GM23338 (cell line): ENCODE data around the gene SHISAL1. TPM values are rescaled to one million over a fixed set of nuclear protein-coding genes. Genes with fewer than 3 reads are reported as not detected.

ENCODE experiments used
- ATAC-seq: fragments of 200-7000 bp; cut with Tn5 transposase; 3 replicates; pipeline ENCODE4 v1.9.1; 2020
- DNase-seq: peaks from one replicate; pipeline ENCODE4 v3.0.0-alpha.2; 2015; ENCODE audit warnings: low spot score
- H2AFZ ChIP-seq: fragments of 200-600 bp; sonication (generic); 2 replicates; pipeline ENCODE4 v1.8.0; 2016; ENCODE audit warnings: antibody characterized with exemption, mild to moderate bottlenecking, moderate library complexity
- H3F3A ChIP-seq: fragments of 200-600 bp; sonication (generic); replicated peaks from 2 replicates; pipeline ENCODE4 v1.8.0; 2017; ENCODE audit warnings: antibody characterized with exemption, mixed run types, low read depth
- H3K27ac ChIP-seq: fragments of 200-600 bp; sonication (generic); 2 replicates; pipeline ENCODE4 v1.6.1; 2016; ENCODE audit warnings: low read depth
- H3K27me3 ChIP-seq: fragments of 200-600 bp; sonication (generic); 2 replicates; pipeline ENCODE4 v1.8.0; 2016; ENCODE audit warnings: mild to moderate bottlenecking, mixed run types, moderate library complexity; ENCODE audit not compliant: insufficient read depth
- H3K36me3 ChIP-seq: fragments of 200-600 bp; sonication (generic); 2 replicates; pipeline ENCODE4 v1.8.0; 2016; ENCODE audit warnings: mild to moderate bottlenecking; ENCODE audit not compliant: insufficient read depth
- H3K4me1 ChIP-seq: fragments of 200-600 bp; sonication (generic); 2 replicates; pipeline ENCODE4 v1.8.0; 2016; ENCODE audit warnings: mild to moderate bottlenecking, moderate library complexity; ENCODE audit not compliant: insufficient read depth
- H3K4me2 ChIP-seq: fragments of 200-600 bp; sonication (generic); 2 replicates; pipeline ENCODE4 v1.7.1; 2017; ENCODE audit warnings: mixed run types
- H3K4me3 ChIP-seq: fragments of 200-600 bp; sonication (generic); 2 replicates; pipeline ENCODE4 v1.6.1; 2016; ENCODE audit warnings: mixed run types
- H3K79me2 ChIP-seq: fragments of 200-600 bp; sonication (generic); replicated peaks from 2 replicates; pipeline ENCODE4 v1.8.0; 2017; ENCODE audit warnings: mild to moderate bottlenecking; ENCODE audit not compliant: insufficient read depth
- H3K9me2 ChIP-seq: fragments of 200-600 bp; sonication (generic); 2 replicates; pipeline ENCODE4 v1.8.0; 2017; ENCODE audit not compliant: insufficient read depth
- H4K20me1 ChIP-seq: fragments of 200-600 bp; sonication (generic); replicated peaks from 2 replicates; pipeline ENCODE4 v1.8.0; 2017; ENCODE audit warnings: mild to moderate bottlenecking; ENCODE audit not compliant: insufficient read depth
- H3K27ac Mint-ChIP-seq: 2 replicates; pipeline ENCODE4 v1.8.0; 2020; ENCODE audit warnings: inconsistent platforms, mild to moderate bottlenecking, moderate library complexity, mixed read lengths
- H3K27me3 Mint-ChIP-seq: 3 replicates; pipeline ENCODE4 v1.8.0; 2022; ENCODE audit warnings: low read depth, mild to moderate bottlenecking, moderate library complexity, mixed read lengths, inconsistent platforms; ENCODE audit not compliant: insufficient read depth, poor library complexity
- H3K36me3 Mint-ChIP-seq: 3 replicates; pipeline ENCODE4 v1.8.0; 2021; ENCODE audit warnings: low read depth, mild to moderate bottlenecking, inconsistent platforms, moderate library complexity, mixed read lengths
- H3K4me1 Mint-ChIP-seq: 3 replicates; pipeline ENCODE4 v1.8.0; 2020; ENCODE audit warnings: mild to moderate bottlenecking, inconsistent platforms, mixed read lengths
- H3K4me3 Mint-ChIP-seq: 3 replicates; pipeline ENCODE4 v1.8.0; 2021; ENCODE audit warnings: moderate library complexity, mild to moderate bottlenecking, inconsistent platforms, mixed read lengths
- H3K9me3 Mint-ChIP-seq: 3 replicates; pipeline ENCODE4 v1.8.0; 2020; ENCODE audit warnings: moderate library complexity, mild to moderate bottlenecking, inconsistent platforms, mixed read lengths
- EZH2 ChIP-seq: fragments of 200-600 bp; sonication (generic); IDR thresholded peaks from one replicate; pipeline ENCODE4 v1.8.0; 2017; ENCODE audit warnings: antibody characterized with exemption, mild to moderate bottlenecking, low read depth; ENCODE audit not compliant: unreplicated experiment
- EZH2phosphoT487 ChIP-seq: fragments of 200-600 bp; sonication (generic); IDR thresholded peaks from one replicate; pipeline ENCODE4 v1.8.1; 2018; ENCODE audit warnings: antibody characterized with exemption; ENCODE audit not compliant: unreplicated experiment
- NANOG ChIP-seq: IDR thresholded peaks from 2 replicates; pipeline ENCODE4 v1.6.1; 2016; ENCODE audit warnings: antibody characterized with exemption, borderline replicate concordance
- POLR2AphosphoS5 ChIP-seq: IDR thresholded peaks from 2 replicates; pipeline ENCODE4 v1.6.1; 2016; ENCODE audit warnings: antibody characterized with exemption, low read depth
- STAT1 ChIP-seq: IDR thresholded peaks from one replicate; pipeline ENCODE4 v1.6.1; 2016; ENCODE audit warnings: antibody characterized with exemption; ENCODE audit not compliant: unreplicated experiment
- ZNF114 ChIP-seq: fragments of 250-450 bp; sonication (Bioruptor Pico); IDR thresholded peaks from 2 replicates; pipeline ENCODE4 v1.5.0; 2020; ENCODE audit warnings: mild to moderate bottlenecking, moderate library complexity
- polyA plus RNA-seq: library from polyadenylated mRNA; unstranded; fragments of >200 nt; fragmentation: Nextera tagmentation; extraction: Ambion mirVana; gene quantifications from 2 replicates; pipeline ENCODE4 v1.2.1, GENCODE V29; 2016
- total RNA-seq: library from RNA; depleted of rRNA; stranded (reverse); fragments of >200 nt; shearing (Covaris generic); gene quantifications from 2 replicates; pipeline ENCODE4 v1.2.3, GENCODE V29; 2014
- TF ChIP-seq, protein P1 (sequence below), 2 experiments: fragments of 200-600 bp in 1 of 2; sonication (generic) in 1 of 2; conservative IDR thresholded peaks; 2 replicates each; pipeline versions ENCODE4 v1.5.1 to v1.6.1; 2016 to 2017; ENCODE audit warnings: antibody characterized with exemption in 2 of 2, low read depth in 2 of 2, mild to moderate bottlenecking in 2 of 2, moderate library complexity in 1 of 2
- TF ChIP-seq, protein P2 (sequence below): IDR thresholded peaks from 2 replicates; pipeline ENCODE4 v1.6.1; 2016; ENCODE audit warnings: antibody characterized with exemption
- TF ChIP-seq, protein P3 (sequence below): IDR thresholded peaks from one replicate; pipeline ENCODE4 v1.6.1; 2018; ENCODE audit warnings: antibody characterized with exemption; ENCODE audit not compliant: unreplicated experiment

The SHISAL1 gene
- total and polyA plus RNA-seq, 2 experiments from 2014 or later: 0.71 to 3.4 TPM

DNA sequence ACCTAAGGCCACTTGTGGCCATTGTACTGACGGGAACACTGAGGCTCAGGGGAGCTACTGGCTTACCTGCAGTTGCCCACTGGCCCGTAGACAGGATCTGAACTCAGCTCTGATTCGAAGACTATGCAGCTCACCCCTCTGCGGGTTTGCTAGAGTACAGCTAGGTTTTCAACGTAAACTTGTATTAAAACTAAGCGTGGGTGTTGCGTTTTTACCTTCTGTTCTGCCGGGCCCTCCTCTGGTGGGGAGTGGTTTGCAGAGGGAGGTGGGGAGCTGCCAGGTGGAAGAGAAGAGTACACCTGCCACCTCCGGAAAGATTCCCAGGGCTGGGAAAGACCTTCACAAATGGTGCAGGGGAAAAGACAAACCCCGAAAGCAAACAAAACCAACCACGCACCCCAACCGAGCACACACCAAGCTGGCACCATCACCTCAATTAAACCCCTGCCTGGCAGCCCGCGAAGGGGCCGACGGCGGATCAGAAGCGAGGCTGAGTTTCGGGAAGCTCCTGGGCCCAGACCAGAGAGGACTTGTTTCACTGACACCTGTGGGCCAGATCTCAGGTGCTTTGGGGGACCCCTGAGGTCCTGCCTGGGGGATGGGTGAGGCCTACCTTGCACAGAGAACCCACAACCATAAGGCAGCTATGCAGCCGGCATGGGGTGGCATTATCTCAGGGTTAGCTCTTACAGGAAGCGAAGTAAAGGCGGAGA, 37.7 kb downstream of the SHISAL1 start:
- Mint-ChIP-seq H3K27ac (no peak overlapping the region), H3K4me1 (peaks cover 34% of the 10 kb centered on the region), H3K4me3 (no peak overlapping the region), H3K9me3 (no peaks in the 10 kb centered on the region), H3K36me3 (no peaks in the 10 kb centered on the region), H3K27me3 (peaks cover 2% of the 10 kb centered on the region)
- no peak overlapping the region for H3K27ac ChIP-seq
- H3K4me2 ChIP-seq: no peak overlapping the region
- no peak for ATAC-seq
- H3K9me2 ChIP-seq: no peaks in the 10 kb centered on the region
- H3K4me1 ChIP-seq: peaks cover 7% of the 10 kb centered on the region; the same call in 1 of the 2 replicates
- TF ChIP-seq POLR2AphosphoS5 (no peak), EZH2 (no peak), STAT1 (no peak), ZNF114 (CRISPR knock-in tag) (no peak), NANOG (no peak), EZH2phosphoT487 (no peak)
- TF ChIP-seq, protein P1, sequence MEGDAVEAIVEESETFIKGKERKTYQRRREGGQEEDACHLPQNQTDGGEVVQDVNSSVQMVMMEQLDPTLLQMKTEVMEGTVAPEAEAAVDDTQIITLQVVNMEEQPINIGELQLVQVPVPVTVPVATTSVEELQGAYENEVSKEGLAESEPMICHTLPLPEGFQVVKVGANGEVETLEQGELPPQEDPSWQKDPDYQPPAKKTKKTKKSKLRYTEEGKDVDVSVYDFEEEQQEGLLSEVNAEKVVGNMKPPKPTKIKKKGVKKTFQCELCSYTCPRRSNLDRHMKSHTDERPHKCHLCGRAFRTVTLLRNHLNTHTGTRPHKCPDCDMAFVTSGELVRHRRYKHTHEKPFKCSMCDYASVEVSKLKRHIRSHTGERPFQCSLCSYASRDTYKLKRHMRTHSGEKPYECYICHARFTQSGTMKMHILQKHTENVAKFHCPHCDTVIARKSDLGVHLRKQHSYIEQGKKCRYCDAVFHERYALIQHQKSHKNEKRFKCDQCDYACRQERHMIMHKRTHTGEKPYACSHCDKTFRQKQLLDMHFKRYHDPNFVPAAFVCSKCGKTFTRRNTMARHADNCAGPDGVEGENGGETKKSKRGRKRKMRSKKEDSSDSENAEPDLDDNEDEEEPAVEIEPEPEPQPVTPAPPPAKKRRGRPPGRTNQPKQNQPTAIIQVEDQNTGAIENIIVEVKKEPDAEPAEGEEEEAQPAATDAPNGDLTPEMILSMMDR (conservative IDR thresholded peaks at IDR 0.05; ENCODE audit: low read depth in 2 of 2): no peak
- TF ChIP-seq, protein P2, sequence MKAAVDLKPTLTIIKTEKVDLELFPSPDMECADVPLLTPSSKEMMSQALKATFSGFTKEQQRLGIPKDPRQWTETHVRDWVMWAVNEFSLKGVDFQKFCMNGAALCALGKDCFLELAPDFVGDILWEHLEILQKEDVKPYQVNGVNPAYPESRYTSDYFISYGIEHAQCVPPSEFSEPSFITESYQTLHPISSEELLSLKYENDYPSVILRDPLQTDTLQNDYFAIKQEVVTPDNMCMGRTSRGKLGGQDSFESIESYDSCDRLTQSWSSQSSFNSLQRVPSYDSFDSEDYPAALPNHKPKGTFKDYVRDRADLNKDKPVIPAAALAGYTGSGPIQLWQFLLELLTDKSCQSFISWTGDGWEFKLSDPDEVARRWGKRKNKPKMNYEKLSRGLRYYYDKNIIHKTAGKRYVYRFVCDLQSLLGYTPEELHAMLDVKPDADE: no peak
- TF ChIP-seq, protein P3, sequence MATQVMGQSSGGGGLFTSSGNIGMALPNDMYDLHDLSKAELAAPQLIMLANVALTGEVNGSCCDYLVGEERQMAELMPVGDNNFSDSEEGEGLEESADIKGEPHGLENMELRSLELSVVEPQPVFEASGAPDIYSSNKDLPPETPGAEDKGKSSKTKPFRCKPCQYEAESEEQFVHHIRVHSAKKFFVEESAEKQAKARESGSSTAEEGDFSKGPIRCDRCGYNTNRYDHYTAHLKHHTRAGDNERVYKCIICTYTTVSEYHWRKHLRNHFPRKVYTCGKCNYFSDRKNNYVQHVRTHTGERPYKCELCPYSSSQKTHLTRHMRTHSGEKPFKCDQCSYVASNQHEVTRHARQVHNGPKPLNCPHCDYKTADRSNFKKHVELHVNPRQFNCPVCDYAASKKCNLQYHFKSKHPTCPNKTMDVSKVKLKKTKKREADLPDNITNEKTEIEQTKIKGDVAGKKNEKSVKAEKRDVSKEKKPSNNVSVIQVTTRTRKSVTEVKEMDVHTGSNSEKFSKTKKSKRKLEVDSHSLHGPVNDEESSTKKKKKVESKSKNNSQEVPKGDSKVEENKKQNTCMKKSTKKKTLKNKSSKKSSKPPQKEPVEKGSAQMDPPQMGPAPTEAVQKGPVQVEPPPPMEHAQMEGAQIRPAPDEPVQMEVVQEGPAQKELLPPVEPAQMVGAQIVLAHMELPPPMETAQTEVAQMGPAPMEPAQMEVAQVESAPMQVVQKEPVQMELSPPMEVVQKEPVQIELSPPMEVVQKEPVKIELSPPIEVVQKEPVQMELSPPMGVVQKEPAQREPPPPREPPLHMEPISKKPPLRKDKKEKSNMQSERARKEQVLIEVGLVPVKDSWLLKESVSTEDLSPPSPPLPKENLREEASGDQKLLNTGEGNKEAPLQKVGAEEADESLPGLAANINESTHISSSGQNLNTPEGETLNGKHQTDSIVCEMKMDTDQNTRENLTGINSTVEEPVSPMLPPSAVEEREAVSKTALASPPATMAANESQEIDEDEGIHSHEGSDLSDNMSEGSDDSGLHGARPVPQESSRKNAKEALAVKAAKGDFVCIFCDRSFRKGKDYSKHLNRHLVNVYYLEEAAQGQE: no peak
- no peaks in the 10 kb centered on the region for H3K36me3 ChIP-seq
- no peaks in the 10 kb centered on the region for H4K20me1 ChIP-seq
- no peaks in the 10 kb centered on the region for H3K79me2 ChIP-seq
- no peak for DNase-seq
- H3K4me3 ChIP-seq: no peak overlapping the region
- no peak overlapping the region for H2AFZ ChIP-seq
- H3K27me3 ChIP-seq: no peaks in the 10 kb centered on the region
- H3F3A ChIP-seq: no peaks in the 10 kb centered on the region
